Panc1 (cell line): Measurements from ENCODE around the gene MAPKAP1.

Experiments
- CTCF ChIP-seq: fragments of 450-650 bp; IDR thresholded peaks from 2 replicates; pipeline ENCODE4 v1.5.1; 2017; ENCODE audit warnings: mild to moderate bottlenecking
- TCF7L2 ChIP-seq: IDR thresholded peaks from 2 replicates; pipeline ENCODE4 v1.6.1; 2011; ENCODE audit warnings: mild to moderate bottlenecking, low read depth, low read length, inconsistent platforms
- TF ChIP-seq, protein P1 (sequence below), 2 experiments: IDR thresholded peaks; 2 replicates each; pipeline ENCODE4 v1.6.1; 2011 to 2012; ENCODE audit warnings: low read depth in 2 of 2, control low read depth in 1 of 2, low read length in 1 of 2, mild to moderate bottlenecking in 1 of 2, moderate library complexity in 1 of 2; ENCODE audit not compliant: insufficient read depth in 1 of 2

- no peak for TF ChIP-seq CTCF
- TF ChIP-seq, protein P1, sequence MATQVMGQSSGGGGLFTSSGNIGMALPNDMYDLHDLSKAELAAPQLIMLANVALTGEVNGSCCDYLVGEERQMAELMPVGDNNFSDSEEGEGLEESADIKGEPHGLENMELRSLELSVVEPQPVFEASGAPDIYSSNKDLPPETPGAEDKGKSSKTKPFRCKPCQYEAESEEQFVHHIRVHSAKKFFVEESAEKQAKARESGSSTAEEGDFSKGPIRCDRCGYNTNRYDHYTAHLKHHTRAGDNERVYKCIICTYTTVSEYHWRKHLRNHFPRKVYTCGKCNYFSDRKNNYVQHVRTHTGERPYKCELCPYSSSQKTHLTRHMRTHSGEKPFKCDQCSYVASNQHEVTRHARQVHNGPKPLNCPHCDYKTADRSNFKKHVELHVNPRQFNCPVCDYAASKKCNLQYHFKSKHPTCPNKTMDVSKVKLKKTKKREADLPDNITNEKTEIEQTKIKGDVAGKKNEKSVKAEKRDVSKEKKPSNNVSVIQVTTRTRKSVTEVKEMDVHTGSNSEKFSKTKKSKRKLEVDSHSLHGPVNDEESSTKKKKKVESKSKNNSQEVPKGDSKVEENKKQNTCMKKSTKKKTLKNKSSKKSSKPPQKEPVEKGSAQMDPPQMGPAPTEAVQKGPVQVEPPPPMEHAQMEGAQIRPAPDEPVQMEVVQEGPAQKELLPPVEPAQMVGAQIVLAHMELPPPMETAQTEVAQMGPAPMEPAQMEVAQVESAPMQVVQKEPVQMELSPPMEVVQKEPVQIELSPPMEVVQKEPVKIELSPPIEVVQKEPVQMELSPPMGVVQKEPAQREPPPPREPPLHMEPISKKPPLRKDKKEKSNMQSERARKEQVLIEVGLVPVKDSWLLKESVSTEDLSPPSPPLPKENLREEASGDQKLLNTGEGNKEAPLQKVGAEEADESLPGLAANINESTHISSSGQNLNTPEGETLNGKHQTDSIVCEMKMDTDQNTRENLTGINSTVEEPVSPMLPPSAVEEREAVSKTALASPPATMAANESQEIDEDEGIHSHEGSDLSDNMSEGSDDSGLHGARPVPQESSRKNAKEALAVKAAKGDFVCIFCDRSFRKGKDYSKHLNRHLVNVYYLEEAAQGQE (IDR thresholded peaks at IDR 0.05; ENCODE audit: insufficient read depth in 1 of 2, low read depth in 2 of 2, low read length in 1 of 2), result no peak
- TF ChIP-seq TCF7L2, result no peak
Measured at GRCh38 chr9:125726456-125727132, 19.6 kb upstream of the MAPKAP1 start.
